ENCODE results near the gene PLCXD1. TPM values are rescaled to one million over a fixed set of nuclear protein-coding genes. Genes with fewer than 3 reads are reported as not detected.

PLCXD1 gene
- total RNA-seq, 4 donors from 2014 or later = 1.1 to 8.8 (median 6.0) TPM

- Histone ChIP-seq H3K9me3 (no peaks in the 10 kb centered on the region), H3K4me1 (peaks cover 0 to 35% (median 9%) of the 10 kb centered on the region in 3 donors), H3K27me3 (no peaks in the 10 kb centered on the region), H3K4me3 (no peak overlapping the region), H3K27ac (no peak overlapping the region), H3K36me3 (peaks cover 0 to 38% of the 10 kb centered on the region in 2 donors)
- 86 to 91% methylated on average over 12 to 13 of the region's 13 CpGs for WGBS, 2 donors (ENCODE audit: low coverage in 1 of 2)
- TF ChIP-seq POLR2AphosphoS5 (IDR thresholded peaks at IDR 0.05) (no peak), CTCF (IDR thresholded peaks at IDR 0.05) (no peak), POLR2A (IDR thresholded peaks at IDR 0.05) (no peak), EP300 (IDR thresholded peaks at IDR 0.05) (no peak)
- ATAC-seq = no peak
Observed at GRCh38 chrX:285076-285677, 4.0 kb downstream of the PLCXD1 start.

GRCh38 chrX:287670-288069 is 6.5 kb downstream of the PLCXD1 start:
- H3K4me1 ChIP-seq = peaks cover 0 to 18% (median 0%) of the 10 kb centered on the region in 3 donors
- no peaks in the 10 kb centered on the region for H3K27me3 ChIP-seq
- H3K4me3 ChIP-seq = no peak overlapping the region
- 83 to 94% methylated on average over 5 to 6 of the region's 7 CpGs for WGBS, 2 donors (ENCODE audit: low coverage in 1 of 2)
- H3K27ac ChIP-seq = no peak overlapping the region
- ATAC-seq = no peak
- TF ChIP-seq CTCF (IDR thresholded peaks at IDR 0.05) = no peak
- H3K9me3 ChIP-seq = no peaks in the 10 kb centered on the region
- H3K36me3 ChIP-seq = peaks cover 0 to 63% of the 10 kb centered on the region in 2 donors

GRCh38 chrX:288561-288991 is 7.4 kb downstream of the PLCXD1 start:
- Histone ChIP-seq H3K4me3 (no peak overlapping the region), H3K27ac (no peak overlapping the region), H3K9me3 (no peaks in the 10 kb centered on the region), H3K4me1 (peaks cover 0 to 16% (median 0%) of the 10 kb centered on the region in 3 donors), H3K36me3 (peaks cover 0 to 72% of the 10 kb centered on the region in 2 donors), H3K27me3 (no peaks in the 10 kb centered on the region)
- TF ChIP-seq POLR2A (IDR thresholded peaks at IDR 0.05) (no peak), EP300 (IDR thresholded peaks at IDR 0.05) (no peak), CTCF (IDR thresholded peaks at IDR 0.05) (no peak), POLR2AphosphoS5 (IDR thresholded peaks at IDR 0.05) (no peak)
- no CpG with 5 or more reads among the region's 25 CpGs for WGBS, 2 donors (ENCODE audit: low coverage in 1 of 2)
- no peak for ATAC-seq

GRCh38 chrX:290476-291166 is 9.4 kb downstream of the PLCXD1 start:
- no peak overlapping the region for H3K4me3 ChIP-seq
- H3K9me3 ChIP-seq = no peaks in the 10 kb centered on the region
- TF ChIP-seq CTCF (IDR thresholded peaks at IDR 0.05) = no peak
- TF ChIP-seq POLR2A (IDR thresholded peaks at IDR 0.05) = no peak
- TF ChIP-seq POLR2AphosphoS5 (IDR thresholded peaks at IDR 0.05) = no peak
- no peak for TF ChIP-seq EP300 (IDR thresholded peaks at IDR 0.05)
- WGBS, 2 donors (ENCODE audit: low coverage in 1 of 2) = 93 to 96% methylated on average over 9 to 29 of the region's 42 CpGs
- no peaks in the 10 kb centered on the region for H3K27me3 ChIP-seq
- H3K36me3 ChIP-seq = peaks cover 0 to 80% of the 10 kb centered on the region in 2 donors
- H3K27ac ChIP-seq = no peak overlapping the region
- peaks cover 0 to 12% (median 0%) of the 10 kb centered on the region in 3 donors for H3K4me1 ChIP-seq
- no peak for ATAC-seq
